ENCODE measurements around the gene GCKR. TPM values are rescaled to one million over a fixed set of nuclear protein-coding genes. Genes with fewer than 3 reads are reported as not detected.

The GCKR gene
- total and polyA plus RNA-seq, 2 donors (not counting 3 experiments of a cell fraction or from before 2014, with no cell fraction given) = 0.27 to 0.52 TPM

GRCh38 chr2:27522400-27522945, 25.8 kb downstream of the GCKR start:
- no peaks in the 10 kb centered on the region for H3K79me2 ChIP-seq (ENCODE audit: control insufficient read depth, insufficient read depth, low read length)
- DNase-seq (ENCODE audit: low read depth, low spot score) (no peak), FAIRE-seq (no peak)
- H3K27me3 ChIP-seq (ENCODE audit: control insufficient read depth in 2 of 2, insufficient read depth in 2 of 2, low read length in 2 of 2) = no peaks in the 10 kb centered on the region
- H3K4me1 ChIP-seq (ENCODE audit: control insufficient read depth, extremely low read depth, insufficient read depth, low read length) = peaks cover 4% of the 10 kb centered on the region
- BruUV-seq (replicated peaks) = no TSS peak
- no peaks in the 10 kb centered on the region for H3K9me3 ChIP-seq (replicated peaks; ENCODE audit: control insufficient read depth, insufficient read depth, low read length)
- H2AFZ ChIP-seq (ENCODE audit: low read depth, low read length) = no peak overlapping the region
- TF ChIP-seq EZH2 (IDR thresholded peaks at IDR 0.05; ENCODE audit: borderline replicate concordance, low read depth, low read length, severe bottlenecking) = no peak
- TF ChIP-seq MYC (IDR thresholded peaks at IDR 0.05; ENCODE audit: low read depth, low read length) = no peak
- no peak for TF ChIP-seq MAX (IDR thresholded peaks at IDR 0.05; ENCODE audit: insufficient read depth, insufficient read length)
- no peak for TF ChIP-seq CTCF (IDR thresholded peaks at IDR 0.05; ENCODE audit: extremely low read depth in 1 of 2, insufficient read depth in 1 of 2, low read depth in 1 of 2, low read length in 2 of 2)
- TF ChIP-seq FOS (IDR thresholded peaks at IDR 0.05; ENCODE audit: borderline replicate concordance, insufficient read depth, low read length) = no peak
- TF ChIP-seq POLR2AphosphoS5 (IDR thresholded peaks at IDR 0.05; ENCODE audit: insufficient read depth, low read depth, low read length) = no peak
- TF ChIP-seq GATA2 (IDR thresholded peaks at IDR 0.05; ENCODE audit: insufficient read depth, insufficient read length, low read depth, low read length) = no peak
- TF ChIP-seq JUN (IDR thresholded peaks at IDR 0.05; ENCODE audit: borderline replicate concordance, insufficient read depth, insufficient read length, low read depth) = no peak
- no peak for TF ChIP-seq POLR2A (IDR thresholded peaks at IDR 0.05; ENCODE audit: low read depth, low read length)
- H3K4me3 ChIP-seq (replicated peaks in 1 of 3; ENCODE audit: insufficient read depth in 1 of 3, low read depth in 1 of 3, low read length in 3 of 3) = no peak overlapping the region
- ChIA-PET CTCF (interaction anchor here (0.7 kb wide), 1 partner anchor 15 kb away, joined by 3 read pairs; no protein-coding TSS in a partner anchor), POLR2A (no interaction called here)
- no peaks in the 10 kb centered on the region for H4K20me1 ChIP-seq (replicated peaks; ENCODE audit: control insufficient read depth, extremely low read depth, insufficient read depth, low read length)
- dilution Hi-C loops (cut with MboI; ENCODE audit: extremely low pct_ligation_motif_present, low sequenced_read_pairs) (no loop called here), intact Hi-C loops (cut with micrococcal nuclease) (no loop called here)
- H3K4me2 ChIP-seq (ENCODE audit: insufficient read depth, low read length) = no peak overlapping the region
- H3K27ac ChIP-seq (ENCODE audit: insufficient read depth, low read depth, low read length) = no peak overlapping the region
- no peaks in the 10 kb centered on the region for H3K36me3 ChIP-seq (ENCODE audit: control insufficient read depth in 2 of 2, extremely low read depth in 1 of 2, insufficient read depth in 2 of 2, low read length in 2 of 2)
- no peaks in the 10 kb centered on the region for H3K9me1 ChIP-seq (replicated peaks; ENCODE audit: control insufficient read depth, extremely low read depth, insufficient read depth, low read length)
- no peak overlapping the region for H3K9ac ChIP-seq (replicated peaks; ENCODE audit: extremely low read depth, insufficient read depth, low read length)
